HFFc6 (cell line): ENCODE measurements around the gene DRAXIN. TPM values are rescaled to one million over a fixed set of nuclear protein-coding genes. Genes with fewer than 3 reads are reported as not detected.
A peak's percentile ranks its signal among the peaks of the same experiment; 100 is the strongest.

Source experiments
- DNase-seq: peaks from one replicate; pipeline ENCODE4 v3.0.0-alpha.2; 2018
- H3K27ac Mint-ChIP-seq: 2 replicates; pipeline ENCODE4 v1.8.0; 2020; ENCODE audit warnings: mild to moderate bottlenecking, mixed read lengths
- H3K27me3 Mint-ChIP-seq: 2 replicates; pipeline ENCODE4 v1.8.0; 2021; ENCODE audit warnings: mild to moderate bottlenecking, moderate library complexity, mixed read lengths; ENCODE audit not compliant: insufficient read depth
- H3K36me3 Mint-ChIP-seq: 2 replicates; pipeline ENCODE4 v1.8.0; 2021; ENCODE audit warnings: low read depth, mixed read lengths
- H3K4me1 Mint-ChIP-seq: 2 replicates; pipeline ENCODE4 v1.8.0; 2020; ENCODE audit warnings: low read depth, mixed read lengths
- H3K4me3 Mint-ChIP-seq: 2 replicates; pipeline ENCODE4 v1.8.0; 2020; ENCODE audit warnings: mild to moderate bottlenecking, moderate library complexity, mixed read lengths
- H3K9me3 Mint-ChIP-seq: 2 replicates; pipeline ENCODE4 v1.8.0; 2020; ENCODE audit warnings: mild to moderate bottlenecking, mixed read lengths
- total RNA-seq, 6 experiments: library from RNA; stranded (reverse); fragmentation: NEBNext Ultra II Directional; extraction: Animal tissue kit (Norgen Biotek cat#: 25700); gene quantifications; 2 replicates in 1 of 6; 3 replicates in 5 of 6; pipeline ENCODE4 v1.2.3, GENCODE V29; 2021
- TF ChIP-seq, protein P1 (sequence below): fragments of 200-600 bp; sonication (generic); IDR thresholded peaks from 2 replicates; pipeline ENCODE4 v1.5.0; 2021; ENCODE audit warnings: antibody characterized with exemption, mild to moderate bottlenecking

DRAXIN gene
- total RNA-seq, 6 experiments from 2014 or later: not detected

DNA sequence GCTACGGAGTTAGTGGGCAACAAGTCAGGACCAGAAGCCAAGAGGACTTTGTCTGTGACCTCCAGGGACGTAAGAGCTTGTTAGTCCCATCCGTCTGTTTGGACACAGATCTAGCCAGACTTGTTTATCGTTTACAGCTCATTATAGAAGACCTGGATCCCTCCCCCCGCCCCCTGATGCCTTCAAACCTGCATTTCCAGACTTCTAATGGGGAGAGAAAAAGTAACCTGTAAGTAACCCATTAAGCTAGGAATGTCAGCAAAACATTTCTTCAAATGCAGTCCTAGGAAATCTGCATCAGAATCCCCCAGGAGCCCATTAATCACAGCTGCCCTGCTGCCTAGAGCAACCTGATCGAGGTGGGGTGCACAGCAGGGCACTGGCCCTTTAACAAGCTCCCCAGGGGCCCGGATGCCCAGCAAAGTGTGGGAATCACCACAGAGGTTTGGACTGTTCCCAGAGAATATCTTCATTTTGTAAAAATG is 9.2 kb upstream of the DRAXIN start:
- H3K27ac Mint-ChIP-seq: 0 out of 2 replicates have a peak overlapping the region, but pooled peaks have one; percentile 25
- DNase-seq: no peak
- peaks cover 18% of the 10 kb centered on the region for H3K4me1 Mint-ChIP-seq
- no peaks in the 10 kb centered on the region for H3K9me3 Mint-ChIP-seq
- TF ChIP-seq, protein P1, sequence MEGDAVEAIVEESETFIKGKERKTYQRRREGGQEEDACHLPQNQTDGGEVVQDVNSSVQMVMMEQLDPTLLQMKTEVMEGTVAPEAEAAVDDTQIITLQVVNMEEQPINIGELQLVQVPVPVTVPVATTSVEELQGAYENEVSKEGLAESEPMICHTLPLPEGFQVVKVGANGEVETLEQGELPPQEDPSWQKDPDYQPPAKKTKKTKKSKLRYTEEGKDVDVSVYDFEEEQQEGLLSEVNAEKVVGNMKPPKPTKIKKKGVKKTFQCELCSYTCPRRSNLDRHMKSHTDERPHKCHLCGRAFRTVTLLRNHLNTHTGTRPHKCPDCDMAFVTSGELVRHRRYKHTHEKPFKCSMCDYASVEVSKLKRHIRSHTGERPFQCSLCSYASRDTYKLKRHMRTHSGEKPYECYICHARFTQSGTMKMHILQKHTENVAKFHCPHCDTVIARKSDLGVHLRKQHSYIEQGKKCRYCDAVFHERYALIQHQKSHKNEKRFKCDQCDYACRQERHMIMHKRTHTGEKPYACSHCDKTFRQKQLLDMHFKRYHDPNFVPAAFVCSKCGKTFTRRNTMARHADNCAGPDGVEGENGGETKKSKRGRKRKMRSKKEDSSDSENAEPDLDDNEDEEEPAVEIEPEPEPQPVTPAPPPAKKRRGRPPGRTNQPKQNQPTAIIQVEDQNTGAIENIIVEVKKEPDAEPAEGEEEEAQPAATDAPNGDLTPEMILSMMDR: no peak
- H3K4me3 Mint-ChIP-seq: peak overlapping the region; percentile 90; the same call in 1 of the 2 replicates
- H3K36me3 Mint-ChIP-seq: no peaks in the 10 kb centered on the region
- H3K27me3 Mint-ChIP-seq: peaks cover 23% of the 10 kb centered on the region

DNA sequence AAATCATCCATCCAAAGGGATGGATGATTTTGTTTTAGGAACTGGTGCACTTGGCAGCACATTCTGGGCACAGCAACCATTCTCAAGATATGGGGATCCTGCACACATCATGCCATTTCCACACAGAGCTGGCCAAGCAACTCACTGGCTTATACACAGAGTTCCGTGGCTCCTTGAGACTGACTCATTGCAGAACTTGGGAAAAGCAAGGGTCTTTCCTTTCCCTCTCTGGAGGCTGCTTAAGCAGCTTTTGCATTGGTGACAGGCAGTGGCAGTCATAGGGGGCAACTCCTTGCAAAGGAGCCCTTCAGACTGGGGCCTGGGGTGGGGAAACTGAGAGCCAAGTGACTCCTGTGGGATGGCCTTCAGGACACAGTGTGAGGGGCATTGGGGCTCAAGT is 8.7 kb upstream of the DRAXIN start:
- TF ChIP-seq, protein P1: no peak
- Mint-ChIP-seq H3K4me1 (peaks cover 18% of the 10 kb centered on the region), H3K27me3 (peaks cover 26% of the 10 kb centered on the region), H3K36me3 (no peaks in the 10 kb centered on the region), H3K9me3 (no peaks in the 10 kb centered on the region), H3K4me3 (no peak overlapping the region), H3K27ac (no peak overlapping the region)
- DNase-seq: no peak

DNA sequence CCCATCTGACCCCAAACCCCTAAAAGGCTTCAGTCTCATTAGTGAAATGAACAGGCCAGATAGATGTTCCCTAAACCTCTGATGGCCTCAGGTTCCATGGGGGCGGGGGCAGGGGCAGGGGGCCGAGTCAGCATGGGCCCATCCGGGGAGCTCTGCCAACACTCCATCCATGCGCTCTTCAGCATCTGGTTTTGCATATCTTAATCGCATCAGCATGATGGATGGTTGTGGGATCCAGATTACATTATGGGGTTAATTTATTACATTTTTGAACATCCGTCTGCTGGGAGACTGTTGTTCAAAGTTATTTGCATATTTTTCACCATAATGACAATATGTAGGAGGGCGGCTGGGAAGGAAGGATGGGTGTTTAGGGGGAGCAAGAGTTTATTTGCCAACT is 7.4 kb upstream of the DRAXIN start:
- no peak for DNase-seq
- H3K4me3 Mint-ChIP-seq: no peak overlapping the region
- H3K9me3 Mint-ChIP-seq: no peaks in the 10 kb centered on the region
- no peak overlapping the region for H3K27ac Mint-ChIP-seq
- H3K36me3 Mint-ChIP-seq: no peaks in the 10 kb centered on the region
- peaks cover 34% of the 10 kb centered on the region for H3K27me3 Mint-ChIP-seq
- TF ChIP-seq, protein P1: no peak
- H3K4me1 Mint-ChIP-seq: peaks cover 12% of the 10 kb centered on the region

DNA sequence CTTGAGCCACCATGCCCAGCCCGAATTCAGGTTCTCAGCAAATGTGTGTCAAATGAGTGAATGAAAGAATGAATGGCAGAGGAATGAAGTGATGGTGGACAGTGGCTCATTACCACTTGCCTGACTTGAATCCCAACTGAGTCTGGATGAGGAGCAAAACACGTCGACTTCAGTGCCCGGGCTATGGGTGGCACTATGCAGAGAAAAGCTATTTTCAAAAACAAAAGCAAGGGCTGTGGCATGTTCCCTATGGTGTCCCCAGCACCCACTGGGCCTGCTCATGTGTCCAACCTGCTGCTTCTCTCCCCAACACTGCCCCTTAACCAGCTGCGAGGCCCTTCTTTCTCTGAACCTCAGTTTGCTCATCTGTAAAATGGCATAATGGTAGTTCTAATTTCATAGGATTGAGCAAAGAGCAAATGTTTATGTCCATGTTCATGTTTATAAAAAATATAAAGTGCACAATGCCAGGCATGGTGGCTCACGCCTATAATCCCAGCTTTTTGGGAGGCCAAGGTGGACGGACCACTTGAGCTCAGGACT is 6.2 kb upstream of the DRAXIN start:
- Mint-ChIP-seq H3K27ac (no peak overlapping the region), H3K36me3 (no peaks in the 10 kb centered on the region)

DNA sequence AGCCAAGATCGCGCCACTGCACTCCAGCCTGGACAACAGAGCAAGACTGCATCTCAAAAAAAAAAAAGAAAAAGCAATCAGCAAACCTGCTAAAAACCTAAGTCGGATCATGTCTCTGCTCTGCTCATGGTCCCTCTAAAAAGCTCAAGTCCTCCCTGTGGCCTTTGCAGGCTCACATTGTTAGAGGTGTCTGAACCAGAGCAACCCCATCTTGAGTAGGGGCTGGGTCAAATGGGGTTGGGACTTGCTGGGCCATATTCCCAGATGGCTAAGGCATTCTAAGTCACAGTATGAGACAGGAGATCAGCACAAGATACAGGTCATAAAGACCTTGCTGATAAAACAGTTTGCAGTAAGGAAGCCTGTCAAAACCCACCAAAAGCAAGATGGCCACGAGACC is 3.0 kb upstream of the DRAXIN start:
- peaks cover 52% of the 10 kb centered on the region for H3K27me3 Mint-ChIP-seq
- peaks cover 12% of the 10 kb centered on the region for H3K4me1 Mint-ChIP-seq
- H3K36me3 Mint-ChIP-seq: no peaks in the 10 kb centered on the region
- H3K9me3 Mint-ChIP-seq: no peaks in the 10 kb centered on the region
- H3K4me3 Mint-ChIP-seq: no peak overlapping the region
- DNase-seq: no peak
- TF ChIP-seq, protein P1: no peak
- no peak overlapping the region for H3K27ac Mint-ChIP-seq

More for the DNA sequence above, 6.2 kb upstream of the DRAXIN start:
- DNase-seq: no peak
- no peak overlapping the region for H3K4me3 Mint-ChIP-seq
- no peaks in the 10 kb centered on the region for H3K9me3 Mint-ChIP-seq
- H3K27me3 Mint-ChIP-seq: peaks cover 38% of the 10 kb centered on the region
- H3K4me1 Mint-ChIP-seq: peaks cover 8% of the 10 kb centered on the region
- TF ChIP-seq, protein P1: no peak
